Fibroblast of lung (primary cell): ENCODE measurements around the gene PODXL2. TPM values are rescaled to one million over a fixed set of nuclear protein-coding genes. Genes with fewer than 3 reads are reported as not detected.

Experiments
- DNase-seq, 2 donors: peaks; one replicate each; pipeline versions ENCODE4 v3.0.0 to v3.0.0-alpha.2; 2010; ENCODE audit warnings: low read depth in 2 of 2
- H2AFZ ChIP-seq: 2 replicates; pipeline ENCODE4 v1.5.1; 2012; ENCODE audit warnings: low read length, control low read depth, inconsistent platforms
- H3K27ac ChIP-seq: 2 replicates; pipeline ENCODE4 v1.5.1; 2011; ENCODE audit warnings: low read length, control low read depth; ENCODE audit not compliant: insufficient read depth
- H3K27me3 ChIP-seq: 2 replicates; pipeline ENCODE4 v1.5.1; 2011; ENCODE audit warnings: mild to moderate bottlenecking, low read length; ENCODE audit not compliant: control insufficient read depth, insufficient read depth
- H3K36me3 ChIP-seq: 2 replicates; pipeline ENCODE4 v1.5.1; 2011; ENCODE audit warnings: low read length; ENCODE audit not compliant: control insufficient read depth, insufficient read depth
- H3K4me1 ChIP-seq: 2 replicates; pipeline ENCODE4 v1.5.1; 2011; ENCODE audit warnings: low read length; ENCODE audit not compliant: control insufficient read depth, insufficient read depth; ENCODE audit errors: extremely low read depth
- H3K4me2 ChIP-seq: 2 replicates; pipeline ENCODE4 v1.5.1; 2011; ENCODE audit warnings: low read length, control low read depth; ENCODE audit not compliant: insufficient read depth; ENCODE audit errors: extremely low read depth
- H3K4me3 ChIP-seq, 4 experiments: fragments of 200-600 bp in 1 of 4; sonication (generic) in 1 of 4; replicated peaks in 1 of 4; 2 replicates each; pipeline ENCODE4 v1.5.1; 2011 to 2016; ENCODE audit warnings: low read length in 4 of 4, low read depth in 3 of 4, mild to moderate bottlenecking in 3 of 4, control low read depth in 2 of 4, inconsistent platforms in 1 of 4, mixed read lengths in 1 of 4; ENCODE audit not compliant: insufficient read depth in 1 of 4; ENCODE audit errors: control extremely low read depth in 1 of 4
- H3K79me2 ChIP-seq: 2 replicates; pipeline ENCODE4 v1.5.1; 2012; ENCODE audit warnings: mild to moderate bottlenecking, low read length, inconsistent platforms; ENCODE audit not compliant: control insufficient read depth, insufficient read depth
- H3K9ac ChIP-seq: 2 replicates; pipeline ENCODE4 v1.5.1; 2011; ENCODE audit warnings: mild to moderate bottlenecking, low read length, control low read depth; ENCODE audit not compliant: insufficient read depth
- H3K9me3 ChIP-seq: 2 replicates; pipeline ENCODE4 v1.5.1; 2012; ENCODE audit warnings: low read depth, low read length; ENCODE audit not compliant: control insufficient read depth, insufficient read depth
- H4K20me1 ChIP-seq: 2 replicates; pipeline ENCODE4 v1.5.1; 2011; ENCODE audit warnings: low read length; ENCODE audit not compliant: control insufficient read depth, insufficient read depth; ENCODE audit errors: extremely low read depth
- EZH2 ChIP-seq: IDR thresholded peaks from 2 replicates; pipeline ENCODE4 v1.5.1; 2012; ENCODE audit warnings: low read length, control low read depth, mild to moderate bottlenecking; ENCODE audit errors: missing control alignments
- polyA plus RNA-seq, 2 donors: library from polyadenylated mRNA; depleted of rRNA in 1 of 2; stranded (reverse) in 1 of 2; unstranded in 1 of 2; fragments of >200 nt; gene quantifications; 2 replicates each; pipeline ENCODE4 v1.2.1, GENCODE V29; 2011 to 2012; ENCODE audit warnings: missing spikeins in 1 of 2
- total RNA-seq: library from RNA; depleted of rRNA; stranded (reverse); fragments of >200 nt; gene quantifications from 2 replicates; pipeline ENCODE4 v1.2.1, GENCODE V29; 2014
- TF ChIP-seq, protein P1 (sequence below), 2 donors: IDR thresholded peaks in 1 of 2; conservative IDR thresholded peaks in 1 of 2; 1 replicate in 1 of 2; 2 replicates in 1 of 2; pipeline ENCODE4 v1.5.1; 2011 to 2012; ENCODE audit warnings: low read length in 2 of 2, control low read depth in 1 of 2, inconsistent platforms in 1 of 2, low read depth in 1 of 2, mild to moderate bottlenecking in 1 of 2

The PODXL2 gene
- total and polyA plus RNA-seq, 2 donors (not counting 1 experiment from before 2014, with no cell fraction given): 0.50 to 0.98 TPM

- Histone ChIP-seq H3K4me1 (peaks cover 30% of the 10 kb centered on the region), H3K4me3 (peak overlapping the region in 1 of 4 experiments; percentile 15), H2AFZ (no peak overlapping the region), H4K20me1 (no peaks in the 10 kb centered on the region), H3K27ac (peak overlapping the region; percentile 80), H3K27me3 (no peaks in the 10 kb centered on the region), H3K36me3 (peaks cover 10% of the 10 kb centered on the region), H3K79me2 (no peaks in the 10 kb centered on the region), H3K9ac (peak overlapping the region; percentile 59), H3K4me2 (peak overlapping the region; percentile 53), H3K9me3 (no peaks in the 10 kb centered on the region)
- TF ChIP-seq, protein P1, sequence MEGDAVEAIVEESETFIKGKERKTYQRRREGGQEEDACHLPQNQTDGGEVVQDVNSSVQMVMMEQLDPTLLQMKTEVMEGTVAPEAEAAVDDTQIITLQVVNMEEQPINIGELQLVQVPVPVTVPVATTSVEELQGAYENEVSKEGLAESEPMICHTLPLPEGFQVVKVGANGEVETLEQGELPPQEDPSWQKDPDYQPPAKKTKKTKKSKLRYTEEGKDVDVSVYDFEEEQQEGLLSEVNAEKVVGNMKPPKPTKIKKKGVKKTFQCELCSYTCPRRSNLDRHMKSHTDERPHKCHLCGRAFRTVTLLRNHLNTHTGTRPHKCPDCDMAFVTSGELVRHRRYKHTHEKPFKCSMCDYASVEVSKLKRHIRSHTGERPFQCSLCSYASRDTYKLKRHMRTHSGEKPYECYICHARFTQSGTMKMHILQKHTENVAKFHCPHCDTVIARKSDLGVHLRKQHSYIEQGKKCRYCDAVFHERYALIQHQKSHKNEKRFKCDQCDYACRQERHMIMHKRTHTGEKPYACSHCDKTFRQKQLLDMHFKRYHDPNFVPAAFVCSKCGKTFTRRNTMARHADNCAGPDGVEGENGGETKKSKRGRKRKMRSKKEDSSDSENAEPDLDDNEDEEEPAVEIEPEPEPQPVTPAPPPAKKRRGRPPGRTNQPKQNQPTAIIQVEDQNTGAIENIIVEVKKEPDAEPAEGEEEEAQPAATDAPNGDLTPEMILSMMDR (conservative IDR thresholded peaks at IDR 0.05 in 1 of 2, IDR thresholded peaks at IDR 0.05 in 1 of 2; ENCODE audit: low read depth in 1 of 2, low read length in 2 of 2): no peak
- no peak for TF ChIP-seq EZH2
- peak; percentile 78 to 92 for DNase-seq
Observed at GRCh38 chr3:127697551-127698240, 68.7 kb downstream of the PODXL2 start.

DNA sequence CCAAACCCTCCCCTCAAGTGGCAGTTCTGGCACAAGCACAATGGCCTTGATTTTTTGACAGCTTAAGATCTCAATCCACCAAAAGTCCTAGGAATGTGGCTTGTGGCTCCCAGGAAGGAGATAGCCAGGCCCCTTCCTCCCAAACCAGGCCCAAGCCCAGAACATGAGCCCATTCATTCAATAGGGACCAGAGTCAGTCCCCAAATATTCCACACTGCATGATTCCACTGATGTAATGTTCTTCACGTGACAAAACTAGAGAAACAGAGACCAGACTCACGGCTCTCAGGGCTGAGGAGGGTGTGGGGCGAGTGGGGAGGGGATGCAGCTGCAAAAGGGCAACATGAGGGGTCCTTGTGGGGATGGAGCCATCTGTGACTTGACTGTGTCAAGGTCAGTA is 69.3 kb downstream of the PODXL2 start:
- Histone ChIP-seq H2AFZ (no peak overlapping the region), H3K36me3 (peaks cover 10% of the 10 kb centered on the region), H3K4me2 (peak overlapping the region; percentile 53), H3K27ac (peak overlapping the region; percentile 80), H3K79me2 (no peaks in the 10 kb centered on the region), H3K27me3 (no peaks in the 10 kb centered on the region), H3K4me3 (no peak overlapping the region), H3K9ac (peak overlapping the region; percentile 59), H4K20me1 (no peaks in the 10 kb centered on the region), H3K9me3 (no peaks in the 10 kb centered on the region), H3K4me1 (peaks cover 32% of the 10 kb centered on the region)
- TF ChIP-seq, protein P1 (conservative IDR thresholded peaks at IDR 0.05 in 1 of 2, IDR thresholded peaks at IDR 0.05 in 1 of 2; ENCODE audit: low read depth in 1 of 2, low read length in 2 of 2): no peak
- no peak for TF ChIP-seq EZH2
- DNase-seq: peak in 1 of 2 donors; percentile 3

- TF ChIP-seq, protein P1 (conservative IDR thresholded peaks at IDR 0.05 in 1 of 2, IDR thresholded peaks at IDR 0.05 in 1 of 2; ENCODE audit: low read depth in 1 of 2, low read length in 2 of 2): no peak
- no peak for TF ChIP-seq EZH2
- Histone ChIP-seq H4K20me1 (no peaks in the 10 kb centered on the region), H3K4me3 (no peak overlapping the region), H3K4me1 (peaks cover 33% of the 10 kb centered on the region), H3K27ac (peak overlapping the region; percentile 80), H2AFZ (no peak overlapping the region), H3K9me3 (no peaks in the 10 kb centered on the region), H3K9ac (no peak overlapping the region), H3K4me2 (no peak overlapping the region), H3K79me2 (no peaks in the 10 kb centered on the region), H3K36me3 (peaks cover 9% of the 10 kb centered on the region), H3K27me3 (no peaks in the 10 kb centered on the region)
- DNase-seq: peak in 1 of 2 donors; percentile 79
Observed at GRCh38 chr3:127698691-127699415, 69.9 kb downstream of the PODXL2 start.
